ENCODE data around the gene CAMK1D.
A peak's percentile ranks its signal among the peaks of the same experiment; 100 is the strongest.

Gene CAMK1D

DNA sequence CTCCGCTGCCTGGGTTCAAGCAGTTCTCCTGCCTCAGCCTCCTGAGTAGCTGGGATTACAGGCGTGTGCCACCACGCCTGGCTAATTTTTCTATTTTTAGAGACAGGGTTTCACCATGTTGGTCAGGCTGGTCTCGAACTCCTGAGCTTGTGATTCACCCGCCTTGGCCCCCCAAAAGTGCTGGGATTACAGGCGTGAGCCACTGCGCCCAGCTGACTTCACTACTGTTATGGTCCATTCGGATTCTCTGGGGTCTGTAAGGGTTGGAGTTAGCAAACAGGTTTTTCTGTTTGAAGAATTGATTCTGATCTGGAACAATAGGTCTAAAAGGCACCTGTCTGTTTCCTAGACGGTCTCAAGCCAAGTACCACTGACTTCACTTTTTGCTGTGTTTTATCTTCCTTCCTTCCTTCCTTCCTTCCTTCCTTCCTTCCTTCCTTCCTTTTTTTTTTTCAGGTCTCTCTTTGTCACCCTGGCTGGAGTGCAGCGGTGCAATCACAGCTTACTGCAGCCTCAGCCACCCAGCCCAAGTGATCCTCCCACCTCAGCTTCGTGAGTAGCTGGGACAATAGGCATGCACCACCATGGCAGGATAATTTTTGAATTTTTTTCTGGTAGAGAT is 192.2 kb downstream of the CAMK1D start:
- POLR2A ChIA-PET = interaction anchor here (0.6 to 0.8 kb wide), 3 partner anchors 16 to 558 kb away, joined by 3 to 4 read pairs (median 3); no protein-coding TSS in a partner anchor

DNA sequence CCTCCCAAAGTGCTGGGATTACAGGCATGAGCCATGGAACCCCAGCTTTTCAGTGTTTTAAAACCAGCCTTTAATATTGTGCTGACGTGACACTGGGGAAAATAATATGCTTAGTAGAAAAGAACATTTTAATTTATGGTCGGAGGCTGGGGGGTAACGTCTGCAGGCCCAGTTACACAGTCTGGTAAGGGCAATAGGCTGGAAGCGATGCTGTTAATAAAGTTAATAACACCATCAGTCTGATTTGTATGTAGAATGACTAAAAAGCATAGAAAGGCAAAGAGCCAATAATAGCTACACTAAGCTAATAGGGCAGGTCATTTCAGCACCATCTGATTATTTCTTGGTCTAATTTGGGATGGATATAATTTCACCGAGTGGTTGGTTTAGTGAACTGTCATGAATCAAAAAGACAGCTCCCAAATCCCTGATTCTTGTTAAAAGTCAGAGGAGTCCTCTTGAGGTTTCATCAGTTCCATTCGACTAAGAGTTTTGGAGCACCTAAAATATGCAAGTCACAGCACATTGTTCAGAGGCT is 192.9 kb downstream of the CAMK1D start:
- no peak overlapping the region for H3K27ac ChIP-seq (ENCODE audit: extremely low read depth, low read depth, low read length)
- ChIA-PET POLR2A (no interaction called here), CTCF (no interaction called here)
- H3K9me3 ChIP-seq (ENCODE audit: control insufficient read depth, insufficient read depth, low read depth, low read length) = no peaks in the 10 kb centered on the region
- H3K4me3 ChIP-seq (ENCODE audit: low read depth, low read length) = no peak overlapping the region
- H3K36me3 ChIP-seq (ENCODE audit: control insufficient read depth in 2 of 2, insufficient read depth in 1 of 2, low read length in 2 of 2) = no peaks in the 10 kb centered on the region
- H3K4me1 ChIP-seq (ENCODE audit: control insufficient read depth, insufficient read depth, low read length) = peaks cover 15% of the 10 kb centered on the region
- TF ChIP-seq ZNF239 (tag by site-specific recombination; IDR thresholded peaks at IDR 0.05) (no peak), KLF10 (tag by site-specific recombination; IDR thresholded peaks at IDR 0.05) (no peak), ZNF544 (tag by site-specific recombination; IDR thresholded peaks at IDR 0.05) (no peak), ZNF24 (tag by site-specific recombination; IDR thresholded peaks at IDR 0.05) (no peak), ZNF157 (tag by site-specific recombination; IDR thresholded peaks at IDR 0.05) (no peak), OSR2 (tag by site-specific recombination; IDR thresholded peaks at IDR 0.05) (no peak)
- TF ChIP-seq, protein P1, sequence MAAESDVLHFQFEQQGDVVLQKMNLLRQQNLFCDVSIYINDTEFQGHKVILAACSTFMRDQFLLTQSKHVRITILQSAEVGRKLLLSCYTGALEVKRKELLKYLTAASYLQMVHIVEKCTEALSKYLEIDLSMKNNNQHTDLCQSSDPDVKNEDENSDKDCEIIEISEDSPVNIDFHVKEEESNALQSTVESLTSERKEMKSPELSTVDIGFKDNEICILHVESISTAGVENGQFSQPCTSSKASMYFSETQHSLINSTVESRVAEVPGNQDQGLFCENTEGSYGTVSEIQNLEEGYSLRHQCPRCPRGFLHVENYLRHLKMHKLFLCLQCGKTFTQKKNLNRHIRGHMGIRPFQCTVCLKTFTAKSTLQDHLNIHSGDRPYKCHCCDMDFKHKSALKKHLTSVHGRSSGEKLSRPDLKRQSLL (tag by site-specific recombination; IDR thresholded peaks at IDR 0.05) = no peak
- TF ChIP-seq, protein P2, sequence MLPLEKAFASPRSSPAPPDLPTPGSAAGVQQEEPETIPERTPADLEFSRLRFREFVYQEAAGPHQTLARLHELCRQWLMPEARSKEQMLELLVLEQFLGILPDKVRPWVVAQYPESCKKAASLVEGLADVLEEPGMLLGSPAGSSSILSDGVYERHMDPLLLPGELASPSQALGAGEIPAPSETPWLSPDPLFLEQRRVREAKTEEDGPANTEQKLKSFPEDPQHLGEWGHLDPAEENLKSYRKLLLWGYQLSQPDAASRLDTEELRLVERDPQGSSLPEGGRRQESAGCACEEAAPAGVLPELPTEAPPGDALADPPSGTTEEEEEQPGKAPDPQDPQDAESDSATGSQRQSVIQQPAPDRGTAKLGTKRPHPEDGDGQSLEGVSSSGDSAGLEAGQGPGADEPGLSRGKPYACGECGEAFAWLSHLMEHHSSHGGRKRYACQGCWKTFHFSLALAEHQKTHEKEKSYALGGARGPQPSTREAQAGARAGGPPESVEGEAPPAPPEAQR (tag by site-specific recombination; IDR thresholded peaks at IDR 0.05) = no peak
- TF ChIP-seq, protein P3, sequence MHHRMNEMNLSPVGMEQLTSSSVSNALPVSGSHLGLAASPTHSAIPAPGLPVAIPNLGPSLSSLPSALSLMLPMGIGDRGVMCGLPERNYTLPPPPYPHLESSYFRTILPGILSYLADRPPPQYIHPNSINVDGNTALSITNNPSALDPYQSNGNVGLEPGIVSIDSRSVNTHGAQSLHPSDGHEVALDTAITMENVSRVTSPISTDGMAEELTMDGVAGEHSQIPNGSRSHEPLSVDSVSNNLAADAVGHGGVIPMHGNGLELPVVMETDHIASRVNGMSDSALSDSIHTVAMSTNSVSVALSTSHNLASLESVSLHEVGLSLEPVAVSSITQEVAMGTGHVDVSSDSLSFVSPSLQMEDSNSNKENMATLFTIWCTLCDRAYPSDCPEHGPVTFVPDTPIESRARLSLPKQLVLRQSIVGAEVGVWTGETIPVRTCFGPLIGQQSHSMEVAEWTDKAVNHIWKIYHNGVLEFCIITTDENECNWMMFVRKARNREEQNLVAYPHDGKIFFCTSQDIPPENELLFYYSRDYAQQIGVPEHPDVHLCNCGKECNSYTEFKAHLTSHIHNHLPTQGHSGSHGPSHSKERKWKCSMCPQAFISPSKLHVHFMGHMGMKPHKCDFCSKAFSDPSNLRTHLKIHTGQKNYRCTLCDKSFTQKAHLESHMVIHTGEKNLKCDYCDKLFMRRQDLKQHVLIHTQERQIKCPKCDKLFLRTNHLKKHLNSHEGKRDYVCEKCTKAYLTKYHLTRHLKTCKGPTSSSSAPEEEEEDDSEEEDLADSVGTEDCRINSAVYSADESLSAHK (tag by site-specific recombination; IDR thresholded peaks at IDR 0.05) = no peak

More for the DNA sequence above, 192.2 kb downstream of the CAMK1D start:
- Histone ChIP-seq H3K4me1 (ENCODE audit: control insufficient read depth, insufficient read depth, low read length) (peaks cover 13% of the 10 kb centered on the region), H3K9me3 (ENCODE audit: control insufficient read depth, insufficient read depth, low read depth, low read length) (no peaks in the 10 kb centered on the region), H3K36me3 (ENCODE audit: control insufficient read depth in 2 of 2, insufficient read depth in 1 of 2, low read length in 2 of 2) (no peaks in the 10 kb centered on the region), H3K27ac (ENCODE audit: extremely low read depth, low read depth, low read length) (no peak overlapping the region), H3K4me3 (ENCODE audit: low read depth, low read length) (no peak overlapping the region)
- CTCF ChIA-PET = interaction anchor here (0.6 to 1.3 kb wide), 3 partner anchors 121 to 277 kb away, joined by 3 to 4 read pairs (median 4); no protein-coding TSS in a partner anchor
- peak; percentile 77 for TF ChIP-seq ZNF366 (tag by site-specific recombination; conservative IDR thresholded peaks at IDR 0.05)
- TF ChIP-seq ZBTB21 (tag by site-specific recombination; IDR thresholded peaks at IDR 0.05) = no peak
- TF ChIP-seq TCF7L2 (IDR thresholded peaks at IDR 0.05; ENCODE audit: borderline replicate concordance, low read depth, low read length) = no peak
- TF ChIP-seq GFI1B (tag by site-specific recombination; IDR thresholded peaks at IDR 0.05) = no peak
- no peak for TF ChIP-seq ZNF132 (tag by site-specific recombination; IDR thresholded peaks at IDR 0.05; ENCODE audit: borderline replicate concordance)

DNA sequence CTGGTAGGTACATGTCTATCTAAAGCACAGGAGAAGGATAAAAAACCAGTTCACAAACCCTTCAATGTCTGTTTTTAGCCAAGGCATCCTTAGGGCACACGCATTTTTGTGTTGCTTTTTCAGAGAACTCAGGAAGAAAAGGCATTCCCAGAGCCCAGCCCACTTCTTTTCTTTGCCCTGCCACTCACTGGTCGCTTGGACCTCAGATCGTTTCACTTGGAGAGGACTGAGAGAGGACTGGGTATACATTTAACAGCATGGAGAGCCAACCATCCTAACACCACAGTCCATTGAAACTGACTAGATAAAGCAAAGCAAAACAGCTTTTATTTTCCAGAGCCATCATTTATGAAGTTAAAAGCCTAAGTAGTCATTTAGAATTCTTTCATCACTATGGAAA is 194.2 kb downstream of the CAMK1D start:
- CTCF ChIA-PET = no interaction called here

More for the DNA sequence above, 194.2 kb downstream of the CAMK1D start:
- POLR2A ChIA-PET = no interaction called here
- TF ChIP-seq OVOL3 (tag by site-specific recombination; IDR thresholded peaks at IDR 0.05) (no peak), ZNF138 (tag by site-specific recombination; IDR thresholded peaks at IDR 0.05; ENCODE audit: borderline replicate concordance) (no peak), ZNF558 (tag by site-specific recombination; IDR thresholded peaks at IDR 0.05) (no peak)
- TF ChIP-seq, protein P4, sequence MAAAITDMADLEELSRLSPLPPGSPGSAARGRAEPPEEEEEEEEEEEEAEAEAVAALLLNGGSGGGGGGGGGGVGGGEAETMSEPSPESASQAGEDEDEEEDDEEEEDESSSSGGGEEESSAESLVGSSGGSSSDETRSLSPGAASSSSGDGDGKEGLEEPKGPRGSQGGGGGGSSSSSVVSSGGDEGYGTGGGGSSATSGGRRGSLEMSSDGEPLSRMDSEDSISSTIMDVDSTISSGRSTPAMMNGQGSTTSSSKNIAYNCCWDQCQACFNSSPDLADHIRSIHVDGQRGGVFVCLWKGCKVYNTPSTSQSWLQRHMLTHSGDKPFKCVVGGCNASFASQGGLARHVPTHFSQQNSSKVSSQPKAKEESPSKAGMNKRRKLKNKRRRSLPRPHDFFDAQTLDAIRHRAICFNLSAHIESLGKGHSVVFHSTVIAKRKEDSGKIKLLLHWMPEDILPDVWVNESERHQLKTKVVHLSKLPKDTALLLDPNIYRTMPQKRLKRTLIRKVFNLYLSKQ (tag by site-specific recombination; IDR thresholded peaks at IDR 0.05; ENCODE audit: borderline replicate concordance) = no peak
- Histone ChIP-seq H3K36me3 (ENCODE audit: control insufficient read depth in 2 of 2, insufficient read depth in 1 of 2, low read length in 2 of 2) (no peaks in the 10 kb centered on the region), H3K4me1 (ENCODE audit: control insufficient read depth, insufficient read depth, low read length) (peaks cover 15% of the 10 kb centered on the region), H3K9me3 (ENCODE audit: control insufficient read depth, insufficient read depth, low read depth, low read length) (no peaks in the 10 kb centered on the region), H3K4me3 (ENCODE audit: low read depth, low read length) (no peak overlapping the region), H3K27ac (ENCODE audit: extremely low read depth, low read depth, low read length) (no peak overlapping the region)

All from HEK293 (cell line).